HUES6 (cell line): ENCODE measurements around the gene CXADR.
"Not testable (repeated sequence)": the region's sequence is repeated elsewhere in the genome, so short reads cannot be mapped to it uniquely, and the experiment has no call there.

Experiments used
- H3K27ac ChIP-seq: 2 replicates; pipeline ENCODE4 v1.7.0; 2013; ENCODE audit warnings: low read depth, mild to moderate bottlenecking, low read length, inconsistent platforms
- H3K27me3 ChIP-seq: 2 replicates; pipeline ENCODE4 v1.6.1; 2013; ENCODE audit warnings: low read length; ENCODE audit not compliant: control insufficient read depth, insufficient read depth
- H3K36me3 ChIP-seq: 2 replicates; pipeline ENCODE4 v1.6.1; 2013; ENCODE audit warnings: low read length; ENCODE audit not compliant: control insufficient read depth, insufficient read depth
- H3K4me1 ChIP-seq: 2 replicates; pipeline ENCODE4 v1.6.1; 2013; ENCODE audit warnings: low read length; ENCODE audit not compliant: control insufficient read depth, insufficient read depth
- H3K4me3 ChIP-seq: 2 replicates; pipeline ENCODE4 v1.5.1; 2013; ENCODE audit warnings: low read depth, low read length
- H3K9ac ChIP-seq: one replicate; pipeline ENCODE4 v1.6.1; 2013; ENCODE audit warnings: mild to moderate bottlenecking, low read length
- H3K9me3 ChIP-seq: 2 replicates; pipeline ENCODE4 v1.6.1; 2013; ENCODE audit warnings: low read depth, low read length; ENCODE audit not compliant: control insufficient read depth, insufficient read depth

CXADR gene

GRCh38 chr21:17482928-17483327 lies 29.9 kb upstream of the CXADR start:
- H3K27ac ChIP-seq: no peak overlapping the region
- no peak overlapping the region for H3K4me3 ChIP-seq
- no peaks in the 10 kb centered on the region for H3K4me1 ChIP-seq
- H3K9me3 ChIP-seq: no peaks in the 10 kb centered on the region
- no peaks in the 10 kb centered on the region for H3K27me3 ChIP-seq
- H3K9ac ChIP-seq: no peak overlapping the region
- no peaks in the 10 kb centered on the region for H3K36me3 ChIP-seq

- H3K4me1 ChIP-seq: no peaks in the 10 kb centered on the region; the same call in 1 of the 2 replicates
- H3K4me3 ChIP-seq: no peak overlapping the region
- H3K27me3 ChIP-seq: no peaks in the 10 kb centered on the region
- no peak overlapping the region for H3K9ac ChIP-seq
- H3K36me3 ChIP-seq: no peaks in the 10 kb centered on the region
- H3K9me3 ChIP-seq: no peaks in the 10 kb centered on the region
- no peak overlapping the region for H3K27ac ChIP-seq
These were observed 24.2 kb upstream of the CXADR start for GRCh38 chr21:17488620-17489019.

GRCh38 chr21:17489565-17489964 lies 23.3 kb upstream of the CXADR start:
- H3K4me1 ChIP-seq, H3K27ac ChIP-seq, H3K36me3 ChIP-seq, H3K4me3 ChIP-seq, H3K9me3 ChIP-seq, H3K9ac ChIP-seq, H3K27me3 ChIP-seq: not testable (repeated sequence)

DNA sequence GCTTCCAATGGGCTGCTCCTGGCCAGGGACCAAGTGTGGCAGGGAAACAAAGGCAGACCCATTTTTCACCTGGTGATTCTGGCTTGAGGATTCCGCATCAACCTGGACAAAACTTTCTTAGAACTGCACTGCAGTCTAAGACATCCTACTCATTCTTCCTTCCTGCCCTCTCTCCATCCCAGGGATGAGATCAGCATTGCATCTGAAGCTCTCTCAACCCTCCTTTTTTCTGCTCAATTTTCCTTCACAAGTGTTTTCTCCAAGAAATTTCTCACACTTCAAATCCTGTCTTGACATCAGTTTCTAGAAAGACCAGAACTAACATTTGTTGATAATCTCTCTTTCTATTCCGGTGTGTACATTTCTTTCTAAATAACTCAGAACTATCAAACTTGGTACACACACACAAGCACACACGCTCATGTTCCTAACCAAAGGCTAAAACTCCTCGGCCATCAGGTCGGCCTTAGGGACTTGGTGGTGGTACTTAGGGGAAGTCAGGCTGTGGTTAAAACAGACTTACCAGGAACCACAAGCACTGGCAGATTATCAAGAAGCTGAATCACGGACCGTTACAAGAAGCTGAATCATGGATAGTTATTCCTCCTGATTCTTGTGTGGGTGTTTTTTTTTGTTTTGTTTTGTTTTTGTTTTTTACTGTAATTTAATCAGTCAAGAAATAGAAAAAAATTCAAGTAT lies 21.0 kb upstream of the CXADR start:
- no peaks in the 10 kb centered on the region for H3K36me3 ChIP-seq
- H3K4me1 ChIP-seq: no peaks in the 10 kb centered on the region; the same call in 1 of the 2 replicates
- H3K9me3 ChIP-seq: no peaks in the 10 kb centered on the region
- no peaks in the 10 kb centered on the region for H3K27me3 ChIP-seq
- H3K27ac ChIP-seq: no peak overlapping the region
- no peak overlapping the region for H3K9ac ChIP-seq
- H3K4me3 ChIP-seq: no peak overlapping the region

- Histone ChIP-seq H3K4me1 (no peaks in the 10 kb centered on the region; the same call in 1 of the 2 replicates), H3K27ac (no peak overlapping the region), H3K4me3 (no peak overlapping the region), H3K36me3 (no peaks in the 10 kb centered on the region), H3K9me3 (no peaks in the 10 kb centered on the region), H3K27me3 (no peaks in the 10 kb centered on the region), H3K9ac (no peak overlapping the region)
These were observed 20.3 kb upstream of the CXADR start for GRCh38 chr21:17492415-17493168.

- Histone ChIP-seq H3K4me3 (no peak overlapping the region), H3K9ac (no peak overlapping the region), H3K27me3 (no peaks in the 10 kb centered on the region), H3K4me1 (no peaks in the 10 kb centered on the region; the same call in 1 of the 2 replicates), H3K27ac (no peak overlapping the region), H3K9me3 (no peaks in the 10 kb centered on the region), H3K36me3 (no peaks in the 10 kb centered on the region)
These were observed 18.8 kb upstream of the CXADR start for GRCh38 chr21:17494051-17494450.

DNA sequence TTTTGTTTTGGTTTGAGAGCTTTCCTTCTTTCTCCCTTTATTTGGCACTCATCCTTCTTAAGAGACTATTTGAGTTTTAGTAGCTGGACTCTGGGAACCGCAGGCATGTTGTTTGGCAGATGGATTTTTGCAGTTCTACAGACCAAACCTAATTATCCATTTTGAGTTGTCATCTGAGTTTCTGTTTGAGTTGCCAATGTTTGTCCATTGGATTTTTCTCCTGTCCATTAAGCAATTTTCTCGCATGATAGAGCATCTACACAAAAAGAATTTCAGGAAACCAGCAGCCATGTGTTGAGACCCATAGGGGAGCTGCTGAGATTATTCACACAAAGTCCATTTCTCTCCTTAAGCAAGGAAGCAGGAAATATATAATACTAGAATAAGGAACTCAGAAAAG lies 17.2 kb upstream of the CXADR start:
- H3K27ac ChIP-seq: no peak overlapping the region
- no peak overlapping the region for H3K4me3 ChIP-seq
- no peak overlapping the region for H3K9ac ChIP-seq
- no peaks in the 10 kb centered on the region for H3K27me3 ChIP-seq
- H3K4me1 ChIP-seq: no peaks in the 10 kb centered on the region; the same call in 1 of the 2 replicates
- no peaks in the 10 kb centered on the region for H3K36me3 ChIP-seq
- no peaks in the 10 kb centered on the region for H3K9me3 ChIP-seq

GRCh38 chr21:17497316-17497715 lies 15.5 kb upstream of the CXADR start:
- Histone ChIP-seq H3K4me3 (no peak overlapping the region), H3K27me3 (no peaks in the 10 kb centered on the region), H3K4me1 (no peaks in the 10 kb centered on the region; the same call in 1 of the 2 replicates), H3K36me3 (no peaks in the 10 kb centered on the region), H3K9me3 (no peaks in the 10 kb centered on the region), H3K9ac (no peak overlapping the region), H3K27ac (no peak overlapping the region)

- Histone ChIP-seq H3K27me3 (no peaks in the 10 kb centered on the region), H3K27ac (no peak overlapping the region), H3K9ac (no peak overlapping the region), H3K9me3 (no peaks in the 10 kb centered on the region), H3K4me1 (no peaks in the 10 kb centered on the region), H3K4me3 (no peak overlapping the region), H3K36me3 (no peaks in the 10 kb centered on the region)
These were observed 14.3 kb upstream of the CXADR start for GRCh38 chr21:17498586-17498985.

GRCh38 chr21:17501107-17502006 lies 11.5 kb upstream of the CXADR start:
- 0 out of 2 replicates have a peak, but pooled peaks cover 3% of the 10 kb centered on the region for H3K9me3 ChIP-seq
- no peak overlapping the region for H3K4me3 ChIP-seq
- no peak overlapping the region for H3K27ac ChIP-seq
- no peaks in the 10 kb centered on the region for H3K36me3 ChIP-seq
- H3K27me3 ChIP-seq: no peaks in the 10 kb centered on the region
- no peaks in the 10 kb centered on the region for H3K4me1 ChIP-seq
- H3K9ac ChIP-seq: no peak overlapping the region

DNA sequence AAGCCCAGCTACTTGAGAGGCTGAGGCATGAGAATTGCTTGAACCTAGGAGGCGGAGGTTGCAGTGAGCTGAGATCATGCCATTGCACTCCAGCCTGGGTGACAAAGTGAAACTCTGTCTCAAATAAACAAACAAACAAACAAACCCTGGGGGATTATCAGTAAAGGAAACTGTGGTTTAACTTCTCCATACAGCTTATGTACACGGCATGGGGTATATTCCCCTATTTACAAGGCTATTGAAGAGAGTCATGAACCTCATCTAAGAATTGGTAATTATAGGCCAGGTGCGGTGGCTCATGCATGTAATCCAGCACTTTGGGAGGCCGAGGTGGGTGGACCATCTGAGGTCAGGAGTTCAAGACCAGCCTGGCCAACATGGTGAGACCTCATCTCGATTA lies 9.9 kb upstream of the CXADR start:
- not testable (repeated sequence) for H3K4me3 ChIP-seq, H3K9me3 ChIP-seq, H3K4me1 ChIP-seq, H3K27ac ChIP-seq, H3K27me3 ChIP-seq, H3K9ac ChIP-seq, H3K36me3 ChIP-seq
